ENCODE results near the gene COL4A3.

The COL4A3 gene

DNA sequence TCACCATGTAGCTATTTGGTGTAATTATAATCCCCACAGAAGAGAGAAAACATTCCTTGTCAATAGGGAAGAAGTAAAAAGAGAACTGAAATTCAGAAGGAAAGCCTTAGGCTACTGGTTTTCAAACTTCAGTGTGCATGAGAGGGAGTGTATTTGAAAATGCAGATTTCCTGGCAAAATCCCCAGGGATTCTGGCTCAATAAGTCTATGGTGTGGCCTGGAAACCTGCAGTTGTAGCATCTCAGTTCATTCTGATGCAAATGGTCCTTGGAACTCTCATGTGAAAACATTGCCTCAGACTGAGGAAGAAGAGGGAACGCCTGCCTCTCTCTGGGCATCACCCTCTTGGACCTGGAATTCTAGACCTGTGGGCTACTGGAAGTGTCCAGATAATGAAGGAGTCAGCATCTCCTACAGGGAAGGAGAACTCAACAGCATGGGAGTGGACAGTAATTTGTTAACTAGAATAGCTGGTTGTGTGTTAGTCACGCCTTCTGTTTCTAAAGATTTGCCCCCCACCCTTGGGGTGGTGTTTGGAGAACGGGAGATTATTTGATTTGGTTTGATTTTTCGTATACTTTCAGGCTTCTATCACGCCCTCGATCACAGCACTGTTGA lies 21.3 kb downstream of the COL4A3 start:
- no peak overlapping the region for H3K4me3 ChIP-seq (replicated peaks in 1 of 2; ENCODE audit: low read depth in 2 of 2, low read length in 2 of 2)
- TF ChIP-seq, protein P1, sequence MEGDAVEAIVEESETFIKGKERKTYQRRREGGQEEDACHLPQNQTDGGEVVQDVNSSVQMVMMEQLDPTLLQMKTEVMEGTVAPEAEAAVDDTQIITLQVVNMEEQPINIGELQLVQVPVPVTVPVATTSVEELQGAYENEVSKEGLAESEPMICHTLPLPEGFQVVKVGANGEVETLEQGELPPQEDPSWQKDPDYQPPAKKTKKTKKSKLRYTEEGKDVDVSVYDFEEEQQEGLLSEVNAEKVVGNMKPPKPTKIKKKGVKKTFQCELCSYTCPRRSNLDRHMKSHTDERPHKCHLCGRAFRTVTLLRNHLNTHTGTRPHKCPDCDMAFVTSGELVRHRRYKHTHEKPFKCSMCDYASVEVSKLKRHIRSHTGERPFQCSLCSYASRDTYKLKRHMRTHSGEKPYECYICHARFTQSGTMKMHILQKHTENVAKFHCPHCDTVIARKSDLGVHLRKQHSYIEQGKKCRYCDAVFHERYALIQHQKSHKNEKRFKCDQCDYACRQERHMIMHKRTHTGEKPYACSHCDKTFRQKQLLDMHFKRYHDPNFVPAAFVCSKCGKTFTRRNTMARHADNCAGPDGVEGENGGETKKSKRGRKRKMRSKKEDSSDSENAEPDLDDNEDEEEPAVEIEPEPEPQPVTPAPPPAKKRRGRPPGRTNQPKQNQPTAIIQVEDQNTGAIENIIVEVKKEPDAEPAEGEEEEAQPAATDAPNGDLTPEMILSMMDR (IDR thresholded peaks at IDR 0.05; ENCODE audit: low read depth, low read length): no peak
- no peak for DNase-seq (ENCODE audit: low read depth in 2 of 2)

DNA sequence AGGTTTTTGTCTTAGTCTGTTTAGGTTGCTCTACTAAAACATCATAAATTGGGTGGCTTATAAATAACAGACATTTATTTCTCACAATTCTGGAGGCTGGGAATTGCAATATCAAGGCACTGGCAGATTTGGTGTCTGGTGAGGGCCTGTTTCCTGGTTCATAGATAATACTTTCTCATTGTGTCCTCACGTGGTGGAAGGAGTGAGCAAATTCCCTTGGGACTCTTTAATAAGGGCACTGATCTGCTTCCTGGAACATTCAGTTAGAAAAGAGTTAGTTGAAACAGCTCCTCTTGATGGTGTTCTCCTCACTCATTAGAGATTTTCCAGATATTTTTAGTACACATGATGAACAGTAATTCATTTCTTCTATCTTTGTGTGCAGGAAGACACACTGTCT lies 22.3 kb downstream of the COL4A3 start:
- TF ChIP-seq, protein P1 (IDR thresholded peaks at IDR 0.05; ENCODE audit: low read depth, low read length): no peak
- no peak overlapping the region for H3K4me3 ChIP-seq (replicated peaks in 1 of 2; ENCODE audit: low read depth in 2 of 2, low read length in 2 of 2)
- peak; percentile 31 to 61 for DNase-seq (ENCODE audit: low read depth in 2 of 2)

DNA sequence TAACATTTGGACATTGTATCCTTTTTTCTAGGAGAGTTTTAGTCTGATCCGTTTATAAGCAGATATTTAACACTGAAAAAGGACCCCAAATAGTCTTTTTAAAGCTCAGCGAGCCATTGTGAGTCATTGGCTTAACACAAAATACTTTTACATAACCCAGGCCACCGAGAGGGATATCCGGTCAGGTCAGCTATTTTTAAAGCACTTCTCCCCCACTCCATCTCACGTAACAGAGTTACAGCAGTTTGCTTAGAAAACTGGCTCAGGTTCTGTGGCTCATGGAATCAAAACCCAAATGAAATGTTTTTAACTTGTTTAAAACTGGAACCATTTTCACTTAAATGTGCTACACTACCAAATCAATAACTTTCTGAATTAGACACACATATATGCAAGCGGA lies 23.9 kb downstream of the COL4A3 start:
- DNase-seq (ENCODE audit: low read depth in 2 of 2): peak; percentile 46 to 78
- H3K4me3 ChIP-seq (replicated peaks in 1 of 2; ENCODE audit: low read depth in 2 of 2, low read length in 2 of 2): no peak overlapping the region
- TF ChIP-seq, protein P1 (IDR thresholded peaks at IDR 0.05; ENCODE audit: low read depth, low read length): no peak

DNA sequence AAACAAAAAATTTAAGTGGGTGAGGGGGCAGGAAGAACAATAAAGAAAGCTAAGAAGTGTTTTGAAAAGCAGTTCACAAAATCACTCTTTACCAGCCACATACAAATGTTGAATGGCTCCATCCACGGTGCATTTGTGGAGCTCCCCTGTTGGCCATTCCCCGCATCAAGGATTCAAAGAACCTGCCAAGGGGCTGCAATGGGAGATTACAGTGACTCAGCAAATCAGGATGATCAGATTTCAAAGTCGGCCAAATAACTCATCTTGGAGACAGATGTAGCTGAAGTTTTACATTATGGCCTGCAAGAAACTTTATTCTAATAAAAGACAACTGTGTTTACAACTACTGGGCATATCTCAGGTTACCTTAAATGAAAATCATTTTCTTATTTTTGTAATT lies 26.9 kb downstream of the COL4A3 start:
- TF ChIP-seq, protein P1 (IDR thresholded peaks at IDR 0.05; ENCODE audit: low read depth, low read length): peak; percentile 4
- no peak overlapping the region for H3K4me3 ChIP-seq (replicated peaks in 1 of 2; ENCODE audit: low read depth in 2 of 2, low read length in 2 of 2)
- DNase-seq (ENCODE audit: low read depth in 2 of 2): peak; percentile 3 to 44

DNA sequence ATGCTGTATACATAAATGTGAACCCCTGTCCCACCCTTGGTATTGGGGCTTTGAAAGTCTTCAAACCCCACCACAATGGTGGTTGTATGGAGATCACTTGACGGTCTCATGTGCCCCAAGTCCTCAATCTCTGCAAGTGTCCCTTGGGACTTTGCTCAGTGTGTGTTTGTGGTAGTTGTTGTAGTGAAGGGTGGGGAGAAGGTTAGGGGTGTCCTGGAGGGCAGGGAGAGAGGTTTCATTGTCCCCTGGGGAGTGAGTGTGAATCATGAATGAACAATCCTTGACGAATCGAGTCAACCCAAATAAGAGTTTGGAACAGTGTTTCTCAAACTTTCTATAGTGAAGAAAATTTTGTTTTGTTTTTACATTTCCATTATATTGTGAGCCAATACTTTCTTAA lies 28.1 kb downstream of the COL4A3 start:
- peak in 1 of 2 donors; percentile 75 for DNase-seq (ENCODE audit: low read depth in 2 of 2)
- H3K4me3 ChIP-seq (replicated peaks in 1 of 2; ENCODE audit: low read depth in 2 of 2, low read length in 2 of 2): no peak overlapping the region
- TF ChIP-seq, protein P1 (IDR thresholded peaks at IDR 0.05; ENCODE audit: low read depth, low read length): no peak

DNA sequence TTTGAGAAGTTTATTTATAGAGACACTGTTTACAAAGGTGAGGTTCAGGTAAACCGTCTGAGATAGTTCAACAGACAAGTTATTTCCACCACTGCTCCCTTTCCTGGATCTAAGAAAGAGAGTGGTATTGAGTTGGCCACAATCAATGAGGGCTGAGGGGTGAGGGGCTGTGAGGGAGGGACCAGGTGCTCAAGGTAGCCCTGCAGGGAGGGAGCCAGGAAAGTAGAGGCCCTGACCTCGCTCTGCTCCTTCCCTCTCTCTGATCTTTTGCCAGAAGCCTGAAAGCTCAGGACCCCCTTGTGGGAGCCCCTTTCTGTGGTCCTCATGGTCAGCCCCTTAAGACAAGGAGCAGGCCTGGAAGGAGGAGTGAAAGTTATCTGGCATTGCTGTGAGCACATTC lies 29.8 kb downstream of the COL4A3 start:
- no peak overlapping the region for H3K4me3 ChIP-seq (replicated peaks in 1 of 2; ENCODE audit: low read depth in 2 of 2, low read length in 2 of 2)
- TF ChIP-seq, protein P1 (IDR thresholded peaks at IDR 0.05; ENCODE audit: low read depth, low read length): no peak
- DNase-seq (ENCODE audit: low read depth in 2 of 2): no peak

DNA sequence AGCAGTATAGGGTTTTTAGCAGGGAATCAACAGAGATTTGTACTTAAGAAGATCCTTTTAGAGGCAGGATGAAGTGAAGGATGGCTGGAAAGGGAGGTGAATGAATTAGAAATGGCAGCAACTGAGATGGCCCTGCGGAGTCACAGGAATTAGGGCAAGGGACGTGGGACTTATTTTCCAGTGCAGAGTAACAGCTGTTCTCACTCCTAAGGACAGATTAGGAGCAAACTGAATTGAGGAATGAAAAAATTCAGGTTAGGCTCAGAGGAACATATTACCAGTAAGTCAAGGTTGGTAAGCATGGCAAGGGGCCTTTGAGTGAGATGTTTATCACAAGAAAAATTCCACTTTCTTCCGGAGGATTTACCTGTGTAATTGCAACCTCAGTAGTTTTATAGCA lies 34.4 kb downstream of the COL4A3 start:
- TF ChIP-seq, protein P1 (IDR thresholded peaks at IDR 0.05; ENCODE audit: low read depth, low read length): no peak
- no peak for DNase-seq (ENCODE audit: low read depth in 2 of 2)
- no peak overlapping the region for H3K4me3 ChIP-seq (replicated peaks in 1 of 2; ENCODE audit: low read depth in 2 of 2, low read length in 2 of 2)
